GM12865 (cell line): ENCODE data around the gene TKTL1.

Source experiments
- DNase-seq: peaks from one replicate; pipeline ENCODE4 v3.0.0; 2010; ENCODE audit warnings: low read depth
- H3K4me3 ChIP-seq: 2 replicates; pipeline ENCODE4 v1.5.1; 2011; ENCODE audit warnings: mild to moderate bottlenecking, low read depth, low read length, control low read depth
- CTCF ChIP-seq: IDR thresholded peaks from 2 replicates; pipeline ENCODE4 v1.5.1; 2011; ENCODE audit warnings: low read length, control low read depth, low read depth, inconsistent platforms; ENCODE audit not compliant: insufficient read depth; ENCODE audit errors: missing control alignments

TKTL1 gene

GRCh38 chrX:154308108-154308946 lies 12.7 kb downstream of the TKTL1 start:
- no peak overlapping the region for H3K4me3 ChIP-seq
- peak; percentile 61 for DNase-seq
- TF ChIP-seq CTCF, result peak; percentile 69

DNA sequence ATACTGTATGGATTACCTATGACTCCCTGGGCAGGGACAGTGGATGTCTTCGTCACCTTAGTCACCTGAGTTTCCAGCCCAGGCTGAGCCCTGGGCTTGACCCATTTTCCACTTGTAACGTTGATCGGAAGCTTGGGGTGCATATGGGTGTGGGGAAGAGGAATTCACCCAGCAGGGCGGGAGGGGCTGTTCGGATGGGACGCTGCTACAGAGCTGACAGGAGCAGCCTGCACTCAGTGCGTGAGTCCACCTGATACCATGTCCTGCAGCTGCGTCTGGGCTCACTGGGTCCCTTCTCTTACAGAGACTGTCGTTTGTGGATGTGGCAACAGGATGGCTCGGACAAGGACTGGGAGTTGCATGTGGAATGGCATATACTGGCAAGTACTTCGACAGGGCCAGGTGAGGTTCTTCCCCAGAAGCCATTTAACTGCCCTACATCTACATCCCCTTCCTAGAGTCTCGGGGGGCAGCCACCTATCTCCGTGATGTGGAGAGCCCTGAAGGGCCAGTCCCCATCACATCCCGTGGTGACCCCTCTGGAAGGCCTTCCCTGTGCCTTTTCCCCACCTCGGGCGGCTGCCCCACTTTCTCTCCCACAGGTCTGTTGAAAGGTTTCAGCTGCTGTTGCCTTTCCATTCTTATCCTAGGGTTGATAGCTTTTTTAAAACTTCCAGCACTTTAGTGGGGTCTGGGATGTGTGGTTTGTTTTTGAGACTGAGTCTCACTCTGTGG lies 13.6 kb downstream of the TKTL1 start:
- no peak overlapping the region for H3K4me3 ChIP-seq
- DNase-seq, result no peak
- no peak for TF ChIP-seq CTCF

DNA sequence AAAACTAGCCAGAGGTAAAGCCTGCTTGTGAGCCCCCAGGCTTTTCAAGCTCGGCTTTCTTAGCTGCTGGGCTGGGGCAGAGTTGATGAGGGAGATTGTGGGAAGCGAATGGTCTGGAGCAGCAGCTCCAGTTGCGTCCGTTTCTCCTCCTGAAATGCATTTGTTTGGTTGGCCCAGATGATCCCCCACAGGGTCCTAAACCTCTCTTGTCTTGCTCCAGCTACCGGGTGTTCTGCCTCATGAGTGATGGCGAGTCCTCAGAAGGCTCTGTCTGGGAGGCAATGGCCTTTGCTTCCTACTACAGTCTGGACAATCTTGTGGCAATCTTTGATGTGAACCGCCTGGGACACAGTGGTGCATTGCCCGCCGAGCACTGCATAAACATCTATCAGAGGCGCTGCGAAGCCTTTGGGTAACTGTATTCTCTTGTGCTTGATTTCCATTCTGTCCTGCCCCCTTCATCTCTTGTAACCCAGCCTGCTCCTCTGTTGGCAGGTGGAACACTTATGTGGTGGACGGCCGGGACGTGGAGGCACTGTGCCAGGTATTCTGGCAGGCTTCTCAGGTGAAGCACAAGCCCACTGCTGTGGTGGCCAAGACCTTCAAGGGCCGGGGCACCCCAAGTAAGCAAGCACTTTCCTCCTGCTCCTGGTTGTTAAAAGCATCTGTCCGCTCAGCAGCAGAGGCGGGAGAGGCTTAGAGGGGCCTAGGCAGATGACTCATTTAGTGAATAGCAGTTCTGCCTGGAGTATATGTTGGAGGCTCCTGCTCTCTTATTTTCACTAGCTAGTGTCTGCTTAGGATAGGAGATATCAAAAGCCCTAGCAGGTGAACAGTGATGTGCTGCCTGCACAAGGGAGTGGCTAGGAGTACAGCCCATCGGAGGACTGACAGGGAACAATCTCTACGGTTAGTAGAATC lies 15.3 kb downstream of the TKTL1 start:
- H3K4me3 ChIP-seq, result no peak overlapping the region
- no peak for TF ChIP-seq CTCF
- DNase-seq, result peak; percentile 20

DNA sequence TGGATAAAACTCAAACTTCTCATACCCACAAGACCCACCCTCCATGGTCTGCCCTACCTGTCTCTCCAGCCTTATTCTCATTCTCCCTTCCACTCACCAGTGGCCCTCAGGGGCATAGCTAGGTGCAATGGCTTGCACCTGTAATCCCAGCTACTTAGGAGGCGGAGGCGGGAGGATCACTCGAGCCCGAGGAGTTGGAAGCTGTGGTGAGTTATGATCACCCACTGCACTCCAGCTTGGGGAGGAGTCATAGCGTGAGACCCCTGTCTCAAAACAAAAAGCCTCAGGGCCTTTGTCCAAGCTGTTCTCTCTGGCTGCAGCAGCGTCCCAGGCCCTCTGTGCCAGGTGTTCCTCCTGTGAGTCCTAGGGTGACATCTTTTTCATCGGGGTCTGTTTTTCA lies 16.5 kb downstream of the TKTL1 start:
- DNase-seq, result no peak
- no peak overlapping the region for H3K4me3 ChIP-seq
- no peak for TF ChIP-seq CTCF

- no peak overlapping the region for H3K4me3 ChIP-seq
- TF ChIP-seq CTCF, result no peak
- peak; percentile 79 for DNase-seq
Measured at GRCh38 chrX:154313147-154313546, 17.6 kb downstream of the TKTL1 start.

GRCh38 chrX:154315416-154315815 lies 19.8 kb downstream of the TKTL1 start:
- no peak for DNase-seq
- TF ChIP-seq CTCF, result no peak
- no peak overlapping the region for H3K4me3 ChIP-seq
